HepG2 (cell line): ENCODE results near the gene PKP1. TPM values are rescaled to one million over a fixed set of nuclear protein-coding genes. Genes with fewer than 3 reads are reported as not detected.

Source experiments
- ATAC-seq: fragments of 200-7000 bp; cut with Tn5 transposase; 3 replicates; pipeline ENCODE4 v1.9.1; 2020; ENCODE audit warnings: mild to moderate bottlenecking, moderate library complexity
- BruUV-seq: library from RNA; stranded (reverse); fragments of 400-500 nt; replicated peaks from 2 replicates; lab custom pipeline; 2021; lab: Mats Ljungman, UMichigan
- CTCF ChIA-PET: fragments of 300-600 bp; formaldehyde crosslinking; extraction: SDS; loops from one replicate; lab custom pipeline; 2021; ENCODE audit warnings: low total read pairs, inconsistent platforms, low intra/inter-chr PET ratio; lab: Yijun Ruan, JAX
- POLR2A ChIA-PET: fragments of 350-600 bp; sonication (Branson Sonifier 250); formaldehyde crosslinking; loops from one replicate; lab custom pipeline; 2020; ENCODE audit warnings: antibody characterized with exemption, inconsistent platforms; lab: Yijun Ruan, JAX
- DNase-seq: peaks from one replicate; pipeline ENCODE4 v3.0.0-alpha.2; 2015; ENCODE audit warnings: low spot score
- FAIRE-seq: peaks from 3 replicates; lab custom pipeline; 2011; peaks lifted over from hg19 to GRCh38; lab: Jason Lieb, UNC
- H2AFZ ChIP-seq: one replicate; pipeline ENCODE4 v1.6.1; 2011; ENCODE audit warnings: low read length, inconsistent platforms
- H3K27ac ChIP-seq: fragments of 300-600 bp; 3 replicates; pipeline ENCODE4 v1.8.0; 2011; ENCODE audit warnings: mixed run types, mild to moderate bottlenecking, mixed read lengths, low read length, inconsistent platforms; ENCODE audit not compliant: insufficient read depth; ENCODE audit errors: extremely low read length
- H3K27me3 ChIP-seq, 2 experiments: fragments of 200-600 bp in 1 of 2; 2 replicates in 1 of 2; 3 replicates in 1 of 2; pipeline versions ENCODE4 v1.6.0 to v1.8.0; 2011; ENCODE audit warnings: low read length in 2 of 2, mild to moderate bottlenecking in 2 of 2, moderate library complexity in 2 of 2, inconsistent platforms in 1 of 2; ENCODE audit not compliant: insufficient read depth in 2 of 2, control insufficient read depth in 1 of 2
- H3K36me3 ChIP-seq, 2 experiments: fragments of 200-600 bp in 1 of 2; replicated peaks in 1 of 2; 2 replicates in 1 of 2; 3 replicates in 1 of 2; pipeline versions ENCODE4 v1.5.1 to v1.8.0; 2011; ENCODE audit warnings: low read length in 2 of 2, inconsistent platforms in 1 of 2; ENCODE audit not compliant: insufficient read depth in 2 of 2, control insufficient read depth in 1 of 2
- H3K4me1 ChIP-seq: 2 replicates; pipeline ENCODE4 v1.5.1; 2012; ENCODE audit warnings: low read length, inconsistent platforms; ENCODE audit not compliant: insufficient read depth
- H3K4me2 ChIP-seq: 2 replicates; pipeline ENCODE4 v1.6.0; 2011; ENCODE audit warnings: low read depth, low read length, inconsistent platforms
- H3K4me3 ChIP-seq, 3 experiments: fragments of 200-600 bp in 1 of 3; sonication (generic), shearing (Covaris generic) in 1 of 3; replicated peaks in 1 of 3; 2 replicates each; pipeline ENCODE4 v1.5.1; 2011 to 2016; ENCODE audit warnings: low read length in 3 of 3, inconsistent platforms in 2 of 3, low read depth in 2 of 3, mild to moderate bottlenecking in 2 of 3, control low read depth in 1 of 3, mixed read lengths in 1 of 3; ENCODE audit not compliant: insufficient read depth in 1 of 3
- H3K79me2 ChIP-seq: one replicate; pipeline ENCODE4 v1.6.1; 2011; ENCODE audit warnings: low read length, inconsistent platforms; ENCODE audit not compliant: insufficient read depth
- H3K9ac ChIP-seq: 2 replicates; pipeline ENCODE4 v1.6.0; 2011; ENCODE audit warnings: mild to moderate bottlenecking, low read depth, low read length, inconsistent platforms; ENCODE audit not compliant: insufficient read depth
- H3K9me3 ChIP-seq: 2 replicates; pipeline ENCODE4 v1.5.1; 2012; ENCODE audit warnings: mild to moderate bottlenecking, low read length
- H4K20me1 ChIP-seq: 2 replicates; pipeline ENCODE4 v1.6.0; 2011; ENCODE audit warnings: inconsistent platforms, mild to moderate bottlenecking, low read length, moderate library complexity; ENCODE audit not compliant: insufficient read depth
- AHDC1 ChIP-seq: sonication (generic); formaldehyde crosslinking; IDR thresholded peaks from 2 replicates; pipeline ENCODE4 v1.5.1; 2020; ENCODE audit warnings: mild to moderate bottlenecking, missing genetic modification reagents, borderline replicate concordance
- HNRNPH1 ChIP-seq: fragments of 200-400 bp; formaldehyde crosslinking; optimal IDR thresholded peaks from 2 replicates; pipeline ENCODE3; 2017; ENCODE audit warnings: mild to moderate bottlenecking, low read depth, low read length
- MAFK ChIP-seq, 2 experiments: IDR thresholded peaks in 1 of 2; conservative IDR thresholded peaks in 1 of 2; 2 replicates each; pipeline ENCODE4 v1.6.1; 2011; ENCODE audit warnings: improper control_type of control experiment in 2 of 2, low read length in 2 of 2
- MLXIP ChIP-seq: sonication (generic); formaldehyde crosslinking; IDR thresholded peaks from 2 replicates; pipeline ENCODE4 v1.9.0; 2021; ENCODE audit warnings: missing genetic modification reagents, borderline replicate concordance
- THRA ChIP-seq: sonication (generic); formaldehyde crosslinking; IDR thresholded peaks from 2 replicates; pipeline ENCODE4 v1.4.0; 2020; ENCODE audit warnings: missing genetic modification reagents, borderline replicate concordance
- WGBS: methylation state at CpG from one replicate; pipeline ENCODE4 v1.1.6; 2017; ENCODE audit warnings: low lambda C conversion rate; 5-methylcytosine and 5-hydroxymethylcytosine counted together
- in situ Hi-C: cut with HindIII; loops from 2 replicates; pipeline ENCODE4 v1.10.0; 2017; ENCODE audit warnings: low pct_unique_long_range_greater_than_20kb; ENCODE audit not compliant: extremely low pct_ligation_motif_present
- intact Hi-C: fragments of 100-400 bp; cut with micrococcal nuclease; formaldehyde crosslinking; loops from one replicate; pipeline ENCODE4 v1.10.0; 2022; ENCODE audit not compliant: unreplicated experiment
- polyA plus RNA-seq, 8 experiments: library from polyadenylated mRNA; depleted of rRNA in 3 of 8; stranded (reverse) in 7 of 8; unstranded in 1 of 8; fragments of >200 nt; fragmentation: Illumina TruSeq in 4 of 8; extraction: Trizol in 4 of 8; gene quantifications; 2 replicates each; pipeline versions ENCODE4 v1.2.1 to v1.2.3, GENCODE V29; 2011 to 2016; ENCODE audit warnings: low read depth in 4 of 8, missing spikeins in 1 of 8, mixed read lengths in 1 of 8; ENCODE audit not compliant: insufficient read depth in 1 of 8
- total RNA-seq, 5 experiments: library from RNA; depleted of rRNA; stranded (reverse); fragments of >200 nt; fragmentation: Illumina TruSeq; extraction: Trizol; gene quantifications; 2 replicates each; pipeline ENCODE4 v1.2.3, GENCODE V29; 2016; ENCODE audit warnings: low read depth in 1 of 5

PKP1 gene
- total and polyA plus RNA-seq, 2 of the 13 experiments (the other 11 are each of a cell fraction or from before 2014, with no cell fraction given): not detected

GRCh38 chr1:201253906-201254624 lies 29.2 kb upstream of the PKP1 start:
- no peaks in the 10 kb centered on the region for H3K79me2 ChIP-seq
- H3K9ac ChIP-seq: no peak overlapping the region
- ChIA-PET CTCF (interaction anchor here (0.7 to 2.6 kb wide), 2 partner anchors 92 to 107 kb away, joined by 4 to 37 read pairs; no protein-coding TSS in a partner anchor), POLR2A (no interaction called here)
- no peaks in the 10 kb centered on the region for H3K9me3 ChIP-seq
- no peaks in the 10 kb centered on the region for H3K36me3 ChIP-seq
- peak; percentile 51 for ATAC-seq
- intact Hi-C loops: loop anchor here (1.0 to 2.0 kb wide), 2 partner anchors 93 to 107 kb away; no protein-coding TSS in a partner anchor
- WGBS: 41% methylated on average over 8 of the region's 9 CpGs
- H4K20me1 ChIP-seq: no peaks in the 10 kb centered on the region; the same call in 1 of the 2 replicates
- no TSS peak for BruUV-seq
- no peak overlapping the region for H3K4me3 ChIP-seq
- no peak overlapping the region for H3K27ac ChIP-seq
- in situ Hi-C loops: no loop called here
- DNase-seq: no peak
- H2AFZ ChIP-seq: no peak overlapping the region
- H3K4me2 ChIP-seq: no peak overlapping the region
- H3K4me1 ChIP-seq: no peaks in the 10 kb centered on the region
- no peak for FAIRE-seq
- peaks cover 3 to 7% of the 10 kb centered on the region in 2 experiments; a peak in 4 of 5 replicates for H3K27me3 ChIP-seq
- TF ChIP-seq AHDC1 (CRISPR knock-in tag): no peak
- no peak for TF ChIP-seq MAFK (conservative IDR thresholded peaks at IDR 0.05 in 1 of 2, IDR thresholded peaks at IDR 0.05 in 1 of 2; ENCODE audit: low read length in 2 of 2)
- no peak for TF ChIP-seq HNRNPH1
- TF ChIP-seq MLXIP: no peak
- TF ChIP-seq THRA (CRISPR knock-in tag): no peak
